Stimulated activated CD8-positive, alpha-beta memory T cell treated with anti-CD3 and anti-CD28 coated beads, Interleukin-15, amount 100 ng/mL, for 24 hours (primary cell): ENCODE measurements around the gene MAP4K4.
"Not testable (repeated sequence)": the region's sequence is repeated elsewhere in the genome, so short reads cannot be mapped to it uniquely, and the experiment has no call there.

ENCODE experiments used
- DNase-seq: peaks from one replicate; pipeline ENCODE4 v3.0.0-alpha.2; 2020; ENCODE audit warnings: low read depth

MAP4K4 gene

GRCh38 chr2:101768556-101769220 is 71.2 kb downstream of the MAP4K4 start:
- no peak for DNase-seq

- DNase-seq: not testable (repeated sequence)
Measured at GRCh38 chr2:101769726-101770125, 72.2 kb downstream of the MAP4K4 start.

DNA sequence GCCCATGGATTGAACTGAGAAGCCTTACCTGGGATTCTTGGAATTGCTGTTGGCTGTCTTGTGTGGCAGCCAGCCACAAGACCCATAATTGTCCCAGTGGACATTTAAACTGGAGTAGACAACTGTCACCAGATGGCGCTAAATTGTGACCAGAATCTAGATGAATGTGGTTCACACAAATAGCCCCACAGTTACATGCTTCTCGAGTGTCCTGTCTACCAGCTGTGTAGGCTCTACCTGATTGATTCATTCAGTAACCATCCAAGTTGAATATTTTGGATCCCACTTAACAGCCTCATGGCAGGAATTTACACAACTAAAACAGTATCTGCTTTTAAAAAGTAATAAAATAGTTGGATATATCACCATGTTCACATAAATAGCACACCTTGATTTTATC is 73.2 kb downstream of the MAP4K4 start:
- no peak for DNase-seq

DNA sequence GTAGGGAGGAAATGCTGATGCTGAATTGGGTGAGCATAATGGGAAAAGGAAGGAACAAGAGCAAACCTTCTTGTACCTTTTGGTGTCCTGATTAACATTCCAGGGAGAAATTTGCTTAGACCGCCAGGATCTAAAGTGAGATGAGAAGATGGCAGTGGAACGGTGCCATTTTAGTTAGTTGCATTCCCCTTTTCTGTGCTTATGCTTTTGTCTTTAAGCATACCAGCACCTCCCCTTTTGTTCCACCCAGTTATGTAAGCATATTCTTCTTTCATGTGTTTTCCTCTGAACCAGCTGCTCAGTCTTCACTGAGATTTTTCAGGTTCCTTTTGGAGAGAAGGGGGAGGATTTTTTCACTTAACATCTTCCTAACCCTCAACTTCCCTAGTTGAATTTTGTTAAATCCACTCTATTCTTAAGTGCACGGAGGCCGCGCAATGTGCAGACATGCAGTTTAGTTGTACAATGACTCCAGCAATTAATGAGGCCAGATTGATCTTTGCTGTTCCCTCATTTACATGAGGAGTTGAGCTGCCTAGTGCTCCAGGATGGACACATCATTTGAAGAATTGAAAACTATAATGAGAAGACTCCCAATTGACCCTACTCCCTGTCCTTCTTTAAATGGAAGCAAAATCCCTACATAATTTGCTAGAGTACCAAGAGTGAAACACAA is 73.9 kb downstream of the MAP4K4 start:
- DNase-seq: no peak

DNA sequence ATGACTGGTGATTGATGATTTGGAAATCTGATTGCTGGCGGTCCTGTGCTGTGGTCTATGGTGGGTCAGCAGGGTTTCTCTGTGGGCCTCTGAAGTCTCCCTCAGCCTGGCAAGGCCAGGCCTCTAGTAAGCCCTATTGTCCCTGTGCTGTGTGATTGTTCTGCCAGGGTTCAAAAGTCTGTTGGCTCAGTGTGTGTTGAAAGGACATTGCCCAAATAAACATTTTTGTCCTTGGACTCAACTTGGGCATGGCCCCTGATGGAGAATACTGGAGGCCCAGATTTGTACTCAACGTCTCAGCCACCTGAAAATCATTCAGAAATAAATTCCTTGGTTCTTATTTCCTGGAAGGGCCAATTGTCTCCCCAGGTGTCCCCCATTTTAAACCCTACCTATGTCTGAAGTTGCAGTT is 74.4 kb downstream of the MAP4K4 start:
- no peak for DNase-seq

- DNase-seq: no peak
Measured at GRCh38 chr2:101773137-101773536, 75.6 kb downstream of the MAP4K4 start.

DNA sequence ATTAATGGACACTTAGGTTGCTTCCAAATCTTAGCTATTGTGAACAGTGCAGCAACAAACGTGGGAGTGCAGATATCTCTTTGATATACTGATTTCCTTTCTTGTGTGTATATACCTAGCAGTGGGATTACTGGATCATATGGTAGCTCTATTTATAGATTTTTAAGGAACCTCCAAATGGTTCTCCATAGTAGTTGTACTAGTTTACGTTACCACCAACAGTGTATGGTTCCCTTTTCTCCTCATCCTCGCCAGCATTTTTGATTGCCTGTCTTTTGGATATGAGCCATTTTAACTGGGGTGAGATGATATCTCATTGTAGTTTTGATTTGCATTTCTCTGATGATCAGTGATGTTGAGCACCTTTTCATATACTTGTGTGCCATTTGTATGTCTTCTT is 76.5 kb downstream of the MAP4K4 start:
- DNase-seq: not testable (repeated sequence)

GRCh38 chr2:101775092-101775491 is 77.6 kb downstream of the MAP4K4 start:
- no peak for DNase-seq

DNA sequence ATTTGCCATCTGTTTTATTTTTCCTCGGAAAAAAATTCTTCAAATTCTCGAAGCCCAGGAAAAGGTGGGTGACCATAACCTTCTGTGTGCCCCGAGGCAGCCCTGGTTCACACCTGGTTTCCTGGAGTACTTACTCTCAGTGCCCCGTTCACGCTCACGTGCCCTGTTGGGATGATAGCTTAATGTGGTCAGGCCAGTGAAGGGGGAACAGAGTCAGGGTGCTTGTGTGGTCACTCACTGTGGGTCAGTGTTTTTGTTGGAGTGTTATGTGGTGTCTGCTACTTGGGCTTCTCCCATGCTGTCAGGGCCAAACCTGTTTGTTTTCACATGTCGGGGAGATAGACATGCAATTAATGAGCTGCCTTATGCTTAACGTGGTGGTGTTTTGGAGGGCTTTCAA is 78.1 kb downstream of the MAP4K4 start:
- no peak for DNase-seq

DNA sequence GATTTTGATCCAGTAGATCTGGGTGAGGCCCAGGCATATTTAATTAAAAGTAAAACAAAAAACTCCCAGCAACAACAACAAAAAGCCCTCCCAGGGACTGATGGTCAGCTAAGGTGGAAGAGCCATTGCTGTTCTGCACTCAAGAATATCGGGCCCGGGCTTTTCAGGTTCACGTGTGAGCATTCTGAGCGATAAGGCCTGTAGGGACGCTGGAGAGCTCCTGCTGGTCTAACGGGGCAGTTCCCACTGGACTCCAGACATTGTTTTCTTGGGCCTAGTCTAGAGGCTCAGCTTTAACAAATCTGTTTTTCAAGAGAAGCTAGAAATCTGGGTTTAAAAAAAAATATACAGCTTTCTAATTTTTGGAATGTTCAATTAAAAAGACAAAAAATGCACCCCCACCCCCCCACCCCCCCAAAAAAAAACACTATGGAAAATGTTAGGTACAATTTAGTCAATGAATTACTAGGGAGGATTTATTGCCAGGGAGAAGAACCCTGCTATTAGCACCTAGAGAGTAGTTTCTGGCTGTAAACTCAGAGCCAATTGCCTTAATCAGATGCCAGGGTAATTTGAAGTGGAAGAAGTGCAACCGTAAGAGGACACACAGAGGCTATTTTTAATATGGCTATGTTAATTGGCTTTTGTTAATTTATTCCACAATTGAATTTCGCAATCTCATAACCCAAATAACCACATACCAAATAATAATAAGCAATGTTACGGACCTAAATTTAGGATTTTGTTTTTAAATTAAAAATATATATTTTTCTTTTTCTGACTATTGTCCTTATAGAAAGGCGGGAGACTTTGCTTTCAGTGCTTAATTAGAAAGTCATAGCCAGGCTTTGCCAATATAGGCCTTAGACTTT is 78.9 kb downstream of the MAP4K4 start:
- no peak for DNase-seq

DNA sequence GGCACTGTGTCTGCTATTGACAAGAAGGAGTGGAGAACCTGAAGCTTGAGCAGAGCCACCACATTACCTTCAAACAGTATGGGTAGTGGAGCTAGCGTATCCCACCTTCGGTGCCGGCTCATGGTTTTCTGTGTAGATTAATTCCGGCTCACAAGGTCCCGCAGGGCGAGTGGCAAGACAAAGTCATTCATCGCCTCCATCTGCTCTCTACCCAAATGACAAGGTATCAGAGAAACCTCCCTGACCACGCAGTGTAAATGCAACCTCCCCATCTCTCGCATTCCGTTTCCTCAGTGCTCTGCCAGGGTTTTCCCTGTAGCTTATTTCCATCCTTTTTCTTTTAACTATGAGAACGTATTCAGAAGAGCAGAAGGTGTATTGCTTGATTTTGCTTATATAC is 79.8 kb downstream of the MAP4K4 start:
- DNase-seq: no peak

GRCh38 chr2:101778102-101778501 is 80.6 kb downstream of the MAP4K4 start:
- no peak for DNase-seq

GRCh38 chr2:101779190-101779589 is 81.7 kb downstream of the MAP4K4 start:
- DNase-seq: no peak

- DNase-seq: no peak
Measured at GRCh38 chr2:101779656-101780055, 82.1 kb downstream of the MAP4K4 start.

DNA sequence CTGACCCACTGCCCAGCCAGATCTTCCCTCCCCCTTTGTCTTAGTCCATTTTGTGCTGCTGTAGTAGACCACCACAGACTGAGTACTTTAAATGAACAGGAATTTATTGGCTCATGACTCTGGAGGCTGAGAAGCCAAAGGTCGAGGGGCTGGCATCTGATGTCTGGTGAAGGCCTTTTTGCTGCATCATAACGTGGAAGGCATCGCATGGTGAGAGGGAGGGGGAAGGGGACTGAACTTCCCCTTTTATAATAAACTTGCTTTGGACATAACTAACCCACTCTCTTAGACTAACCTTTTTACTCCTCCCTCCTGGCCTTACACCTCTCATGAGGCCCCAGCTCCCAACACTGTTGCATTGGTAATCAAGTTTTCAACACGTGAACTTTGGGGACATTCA is 83.8 kb downstream of the MAP4K4 start:
- DNase-seq: no peak

GRCh38 chr2:101781791-101782426 is 84.4 kb downstream of the MAP4K4 start:
- DNase-seq: no peak

GRCh38 chr2:101782427-101782792 is 84.9 kb downstream of the MAP4K4 start:
- DNase-seq: no peak

- DNase-seq: no peak
Measured at GRCh38 chr2:101787097-101787496, 89.6 kb downstream of the MAP4K4 start.

DNA sequence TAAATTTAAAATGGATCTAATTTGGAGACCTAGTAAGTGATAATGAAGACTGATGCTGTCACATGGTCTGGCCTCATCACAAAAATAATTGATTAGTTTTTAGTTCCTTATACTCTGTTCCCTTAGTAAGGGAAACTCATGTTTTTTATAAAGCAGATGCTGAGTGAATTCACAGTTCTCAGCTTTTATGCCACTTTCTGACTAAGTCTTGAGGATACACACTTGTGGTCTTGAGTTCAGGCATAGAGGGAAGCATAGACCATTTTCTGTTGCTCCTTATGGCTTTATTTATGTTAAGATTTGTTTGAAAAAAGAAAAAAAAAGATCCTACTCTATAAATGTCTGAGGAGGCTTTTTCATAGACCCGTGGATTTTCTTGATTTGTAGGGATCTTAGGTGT is 91.1 kb downstream of the MAP4K4 start:
- DNase-seq: no peak

DNA sequence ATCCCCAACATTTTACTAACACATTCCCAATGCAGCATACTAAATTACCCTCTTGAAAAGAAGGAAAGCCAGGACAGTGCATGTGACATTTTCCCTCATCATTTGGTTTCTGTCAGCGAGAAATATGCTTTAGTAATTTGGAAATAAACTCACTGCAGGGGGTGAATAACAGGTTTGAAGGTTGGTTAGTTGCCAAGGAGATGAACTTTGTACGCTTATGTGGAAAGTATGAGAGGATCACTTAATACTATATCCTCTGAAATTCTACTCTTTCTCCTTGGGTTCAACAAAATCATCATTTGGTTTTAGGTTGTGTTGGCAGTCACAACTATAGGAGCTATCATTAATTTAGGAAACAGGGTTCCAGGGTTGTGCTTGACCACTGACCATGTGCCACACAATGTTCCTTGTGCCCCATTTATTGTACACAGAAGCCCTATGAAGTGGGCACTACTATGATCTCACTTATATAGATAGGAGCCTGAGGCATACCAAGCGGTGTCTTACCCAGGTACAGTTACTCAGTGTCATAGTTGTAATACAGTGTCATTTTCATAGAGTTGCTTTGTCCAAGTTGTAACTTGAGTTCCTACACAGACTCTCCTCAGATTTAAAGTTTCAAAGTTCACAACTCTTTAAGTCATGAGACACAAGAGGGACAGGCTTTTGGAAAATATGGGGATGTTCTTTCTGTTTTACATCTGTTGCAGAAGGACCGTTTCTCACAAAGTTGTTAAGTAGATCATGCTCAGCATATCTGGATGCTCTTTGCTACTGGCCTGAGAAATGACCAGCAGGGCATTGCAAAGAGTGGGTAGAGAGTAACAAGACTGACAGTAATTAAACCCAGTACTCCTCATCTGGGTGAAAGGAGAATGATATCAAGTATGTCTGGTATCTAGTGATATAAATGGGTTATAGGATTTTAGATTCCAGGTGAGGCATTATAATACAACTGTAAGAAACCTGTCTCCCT is 91.8 kb downstream of the MAP4K4 start:
- no peak for DNase-seq

GRCh38 chr2:101790416-101790815 is 92.9 kb downstream of the MAP4K4 start:
- no peak for DNase-seq
